T-helper 1 cell (primary cell): ENCODE results near the gene PAPSS2.
"Not testable (repeated sequence)": the region's sequence is repeated elsewhere in the genome, so short reads cannot be mapped to it uniquely, and the experiment has no call there.

Source experiments
- DNase-seq, 5 donors: peaks; one replicate each; pipeline ENCODE4 v3.0.0-alpha.2; 2012 to 2020

The PAPSS2 gene

DNA sequence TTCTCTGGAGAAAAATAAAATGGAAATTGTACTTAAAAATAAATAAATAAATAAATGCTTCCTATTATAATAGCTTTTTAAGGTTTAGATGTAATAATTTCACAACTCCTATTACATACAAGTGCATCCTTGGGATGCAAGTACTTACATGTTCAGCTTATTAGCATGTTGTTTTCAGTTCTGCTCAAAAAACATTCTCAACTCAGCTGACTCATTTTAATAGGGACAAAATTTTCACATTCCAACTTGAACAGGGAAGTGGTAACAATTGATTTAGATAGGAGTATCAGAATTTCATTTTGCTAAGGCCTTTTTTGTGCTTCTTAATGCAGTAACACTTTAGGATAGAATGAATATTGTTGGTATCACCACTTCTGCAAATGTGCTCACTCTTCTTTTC, 16.7 kb upstream of the PAPSS2 start:
- no peak for DNase-seq

DNA sequence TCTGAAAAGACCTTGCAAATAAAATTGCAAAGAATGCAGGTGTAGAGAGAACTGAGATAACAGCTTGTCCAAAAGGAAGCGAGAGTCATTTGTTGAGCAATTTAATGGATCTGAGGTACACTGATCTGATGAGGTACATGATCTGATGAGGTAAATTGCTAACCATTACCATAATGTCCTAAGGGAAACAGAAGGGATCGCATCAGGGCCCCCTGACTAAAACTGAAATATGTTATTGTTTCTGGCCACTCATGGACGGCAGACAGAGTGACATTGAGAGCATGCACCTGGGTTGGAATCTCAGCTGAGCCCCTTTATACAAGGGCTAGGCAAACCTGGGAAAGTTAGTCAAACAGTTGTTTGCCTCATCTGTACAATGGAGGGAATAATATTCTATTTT, 15.8 kb upstream of the PAPSS2 start:
- no peak for DNase-seq

DNA sequence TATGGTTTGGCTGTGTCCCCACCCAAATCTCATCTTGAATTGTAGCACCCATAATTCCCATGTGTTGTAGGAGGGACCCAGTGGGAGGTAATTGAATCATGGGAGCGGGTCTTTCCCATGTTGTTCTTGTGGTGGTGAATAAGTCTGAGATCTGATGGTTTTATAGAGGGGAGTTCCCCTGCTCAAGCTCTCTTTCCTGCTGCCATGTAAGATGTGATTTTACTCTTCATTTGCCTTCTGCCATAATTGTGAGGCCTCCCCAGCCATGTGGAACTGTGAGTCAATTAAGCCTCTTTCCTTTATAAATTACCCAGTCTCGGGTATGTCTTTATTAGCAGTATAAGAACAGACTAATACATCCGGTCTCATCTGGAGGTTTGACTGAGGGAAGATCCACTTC, 15.2 kb upstream of the PAPSS2 start:
- not testable (repeated sequence) for DNase-seq

DNA sequence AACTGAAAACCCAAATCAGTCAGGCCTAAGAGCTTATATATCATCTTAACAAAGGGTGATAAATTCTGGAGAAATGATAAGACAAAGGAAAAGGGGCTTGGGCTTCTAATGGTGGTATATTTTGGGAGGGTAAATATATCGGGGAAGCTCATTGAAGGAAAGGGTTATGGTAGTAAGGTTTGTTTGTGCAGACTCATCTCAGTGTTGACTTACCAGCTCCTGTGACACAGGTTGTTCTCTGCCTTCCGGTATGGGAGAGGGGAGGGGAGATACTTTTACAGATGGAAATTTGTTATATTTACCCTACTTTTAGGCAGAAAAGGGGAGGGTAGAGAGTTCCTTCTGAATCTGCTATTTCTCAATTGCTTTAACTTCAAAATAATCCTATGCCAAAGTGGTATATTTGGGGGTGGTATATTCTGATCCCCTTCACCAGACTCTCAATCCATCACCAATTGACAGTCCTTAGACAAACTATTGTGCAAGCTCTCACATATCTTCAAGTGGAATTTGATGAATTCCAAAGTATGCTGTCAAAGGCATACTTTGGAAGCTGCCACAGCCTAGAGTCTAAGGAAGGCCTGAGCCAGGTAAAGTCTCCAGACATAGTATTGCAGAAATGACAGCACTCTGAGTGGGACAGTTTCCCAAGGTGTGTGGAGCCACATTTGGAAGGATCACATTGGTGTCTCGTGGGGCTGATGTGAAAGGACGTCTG, 13.3 kb upstream of the PAPSS2 start:
- no peak for DNase-seq

DNA sequence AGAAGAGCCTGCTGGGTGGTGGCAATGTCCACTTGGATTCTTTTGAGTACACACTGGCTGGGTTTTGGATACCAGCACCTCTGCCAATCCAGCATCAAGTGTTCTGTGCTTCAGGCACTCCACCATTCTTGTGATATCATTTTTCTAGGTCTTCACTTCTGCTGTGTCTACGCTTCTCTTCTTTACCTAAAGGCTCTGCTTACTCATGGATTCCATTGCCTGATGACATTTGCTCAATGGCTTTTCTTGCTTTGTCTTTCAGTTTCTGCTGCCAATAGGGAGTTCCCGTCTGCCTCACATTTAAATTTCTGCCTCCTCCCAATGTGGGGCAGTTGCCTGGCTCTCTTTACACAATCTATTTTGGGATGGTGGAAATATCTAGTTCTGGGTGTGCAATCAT, 12.7 kb upstream of the PAPSS2 start:
- no peak for DNase-seq

DNA sequence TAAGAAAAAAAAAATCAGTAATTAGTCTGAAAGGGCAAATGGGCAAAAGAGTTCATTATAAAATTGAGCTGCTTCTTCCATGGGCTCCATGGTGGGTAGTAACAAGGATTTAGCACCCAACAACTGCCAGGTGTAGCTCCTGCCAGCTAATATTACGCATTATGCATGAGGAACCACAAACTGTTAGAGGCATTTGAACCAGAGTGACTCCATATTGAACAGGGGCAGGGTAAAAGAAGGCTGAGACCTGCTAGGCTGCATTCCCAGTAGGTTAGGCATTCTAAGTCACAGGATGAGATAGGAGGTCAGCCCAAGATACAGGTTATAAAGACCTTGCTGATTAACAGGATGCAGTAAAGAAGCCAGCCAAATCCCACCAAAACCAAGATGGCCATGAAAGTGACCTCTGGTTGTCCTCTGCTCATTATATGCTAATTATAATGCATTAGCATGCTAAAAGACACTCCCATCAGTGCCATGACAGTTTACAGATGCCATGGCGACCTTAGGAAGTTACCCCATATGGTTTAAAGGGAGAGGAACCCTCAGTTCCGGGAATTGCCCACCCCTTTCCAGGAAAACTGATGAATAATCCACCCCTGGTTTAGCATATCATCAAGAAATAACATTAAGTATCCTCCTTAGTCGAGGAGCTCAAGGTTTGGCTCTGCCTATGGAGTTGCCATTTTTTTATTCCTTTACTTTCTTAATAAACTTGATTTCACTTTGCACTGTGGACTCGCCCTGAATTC, 8.7 kb upstream of the PAPSS2 start:
- no peak for DNase-seq

DNA sequence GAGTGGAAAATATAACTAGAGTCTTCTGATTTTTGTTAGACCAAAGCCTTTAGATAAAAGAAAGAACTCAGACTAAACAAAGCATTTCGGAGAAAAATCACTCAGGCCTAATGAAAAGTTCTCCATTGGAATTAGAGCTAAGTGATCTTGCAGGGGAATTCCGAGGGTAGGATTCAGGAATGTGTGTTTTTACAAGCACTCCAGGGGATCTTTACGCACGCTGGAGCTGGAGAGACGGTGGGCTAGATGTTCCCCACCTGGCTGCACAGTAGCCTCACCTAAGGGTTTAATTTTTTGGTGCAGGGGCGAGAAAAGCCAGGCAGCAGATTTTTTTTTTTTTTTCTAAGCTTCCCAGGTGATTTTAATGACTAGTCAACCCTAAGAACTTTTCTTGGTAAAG, 7.9 kb upstream of the PAPSS2 start:
- no peak for DNase-seq

DNA sequence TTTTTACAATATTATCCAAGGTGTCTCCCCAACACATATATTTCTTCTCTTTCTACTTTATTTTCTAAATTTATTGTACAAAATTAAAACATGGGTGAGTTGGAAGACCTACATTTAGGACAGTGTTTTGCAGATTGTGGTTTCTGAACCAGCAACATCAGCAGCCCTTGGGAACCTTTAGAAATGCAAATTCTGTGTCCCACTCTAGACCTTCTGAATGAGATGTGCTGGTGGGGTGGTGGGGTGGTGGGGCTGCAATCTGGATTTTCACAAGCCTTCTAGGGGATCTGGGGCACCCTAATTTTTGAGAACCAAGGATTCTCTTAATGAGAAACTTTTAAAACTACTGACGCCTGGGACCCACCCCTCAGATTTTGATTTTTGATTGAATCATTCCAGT, 7.4 kb upstream of the PAPSS2 start:
- DNase-seq, result no peak

DNA sequence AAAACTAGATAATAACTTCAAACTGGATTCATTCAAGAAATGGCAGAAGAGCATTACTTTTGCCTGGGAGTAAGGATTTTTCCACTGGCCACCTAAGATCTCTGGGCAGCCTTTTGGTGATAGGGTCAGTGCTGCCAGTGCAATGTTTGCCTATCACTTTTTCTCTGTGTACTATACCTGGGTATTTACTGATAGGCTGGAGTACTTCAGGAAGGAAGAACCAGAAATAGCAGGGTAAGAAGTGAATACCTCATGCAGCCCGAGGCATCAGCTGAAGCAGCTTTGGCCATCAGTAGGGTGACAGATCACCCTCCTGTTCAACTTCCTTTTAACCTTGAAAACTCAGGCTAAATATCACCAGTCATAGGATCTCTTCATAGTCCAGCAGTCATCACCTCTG, 5.5 kb upstream of the PAPSS2 start:
- no peak for DNase-seq

DNA sequence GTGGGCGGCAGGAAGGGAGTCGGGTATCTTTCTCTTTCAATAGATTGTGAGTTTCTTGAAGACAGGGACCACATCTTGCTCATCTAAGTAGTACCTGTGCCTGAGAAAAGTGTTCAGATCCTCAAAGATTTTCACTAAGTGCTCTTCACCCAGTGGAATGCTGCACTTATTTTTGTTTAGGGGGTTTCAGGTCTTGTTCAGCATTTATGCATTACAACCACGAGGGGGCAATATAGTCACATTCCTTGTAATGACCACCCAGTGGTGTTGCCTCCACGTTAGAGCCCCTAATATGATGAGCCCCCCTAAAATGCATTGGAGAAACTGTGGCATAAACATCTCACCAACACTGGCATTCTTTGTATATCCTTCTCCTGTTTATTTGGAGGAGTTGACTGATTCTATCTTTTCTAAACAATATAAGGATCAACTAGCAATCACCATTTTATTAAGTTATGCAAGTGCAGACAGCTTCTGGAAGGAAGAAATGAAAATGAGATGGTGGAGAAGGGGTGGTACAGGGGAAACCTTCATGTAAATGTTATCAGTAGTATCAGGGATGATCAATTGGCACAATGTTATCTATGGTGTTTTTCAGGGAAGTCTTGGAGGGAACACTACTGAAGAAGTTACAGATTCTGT, 3.1 kb upstream of the PAPSS2 start:
- peak in 2 of 5 donors; percentile 7 to 27 for DNase-seq

DNA sequence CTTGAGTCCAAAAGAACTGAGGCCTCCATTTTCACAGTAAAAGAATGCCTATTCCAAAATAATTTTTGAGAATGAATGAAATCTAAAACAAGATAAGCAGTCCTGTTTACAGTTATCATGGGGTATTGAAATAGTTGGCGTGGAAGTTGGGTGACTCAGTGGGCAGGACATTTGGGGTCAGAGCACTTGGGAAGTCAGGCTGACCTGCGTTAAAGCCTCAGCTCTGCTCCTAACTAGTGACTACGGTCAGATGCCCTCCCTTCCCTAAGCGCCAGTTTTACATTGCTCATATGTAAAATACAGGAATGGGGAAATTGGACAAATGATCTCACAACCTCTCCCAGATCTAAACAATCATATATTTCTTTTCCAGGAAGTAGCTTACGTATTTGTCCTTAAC, 2.3 kb upstream of the PAPSS2 start:
- DNase-seq, result no peak

DNA sequence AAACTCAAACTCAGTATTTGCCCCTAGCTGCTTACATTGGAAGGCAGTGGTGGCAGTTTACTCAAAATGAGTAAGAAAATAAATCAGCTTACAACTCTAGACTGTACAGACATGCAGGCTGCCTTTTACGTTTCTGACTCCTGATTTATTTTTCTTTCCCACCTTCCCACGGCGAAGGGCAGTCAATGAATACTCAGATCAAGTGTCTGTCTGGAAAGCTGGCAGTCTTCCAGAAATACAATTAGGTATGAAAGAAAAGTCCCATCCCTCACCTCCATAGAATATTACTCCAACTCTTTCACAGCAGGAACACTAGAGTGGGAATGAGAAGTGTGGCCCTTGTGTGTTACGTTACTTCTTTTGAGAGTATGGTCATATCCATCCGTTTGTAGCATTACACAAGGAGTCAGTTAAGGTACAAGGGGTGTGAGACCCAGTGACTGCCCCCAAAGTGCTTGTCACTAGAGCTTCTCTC, 1.3 kb upstream of the PAPSS2 start:
- no peak for DNase-seq

DNA sequence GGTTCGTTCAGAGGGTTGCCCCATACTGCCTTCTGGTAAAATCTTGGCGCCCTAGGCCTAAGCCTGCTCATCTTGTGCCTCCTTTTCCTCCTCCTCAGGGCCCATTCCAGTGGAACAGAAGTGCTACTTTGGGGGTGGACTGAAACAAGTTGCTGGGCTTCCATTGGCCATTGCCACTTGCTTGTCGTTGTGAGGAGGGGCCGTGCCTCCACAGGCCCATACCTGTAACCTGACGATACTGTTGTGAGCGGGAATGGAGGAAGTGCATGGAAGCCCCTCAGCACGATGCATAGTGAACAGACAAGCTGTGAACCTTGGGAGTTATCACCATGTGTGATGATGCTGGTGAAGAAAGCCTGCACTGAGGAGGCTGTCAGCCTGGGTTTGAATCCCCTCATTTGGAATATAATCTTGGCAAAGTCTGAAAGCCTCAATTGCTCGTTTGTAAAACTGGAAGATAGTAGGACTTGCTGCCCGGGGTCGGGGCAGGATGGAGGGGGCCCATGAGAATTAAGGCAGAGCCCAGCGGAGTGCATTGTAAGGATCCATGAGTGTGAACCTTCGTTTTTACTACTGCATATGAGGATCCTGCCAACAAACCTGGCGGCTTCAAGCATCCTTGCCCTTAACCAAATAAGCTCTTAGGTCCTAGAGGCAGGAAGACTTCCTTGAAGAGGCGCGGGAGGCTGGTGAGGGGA, 671 bp upstream of the PAPSS2 start:
- no peak for DNase-seq

DNA sequence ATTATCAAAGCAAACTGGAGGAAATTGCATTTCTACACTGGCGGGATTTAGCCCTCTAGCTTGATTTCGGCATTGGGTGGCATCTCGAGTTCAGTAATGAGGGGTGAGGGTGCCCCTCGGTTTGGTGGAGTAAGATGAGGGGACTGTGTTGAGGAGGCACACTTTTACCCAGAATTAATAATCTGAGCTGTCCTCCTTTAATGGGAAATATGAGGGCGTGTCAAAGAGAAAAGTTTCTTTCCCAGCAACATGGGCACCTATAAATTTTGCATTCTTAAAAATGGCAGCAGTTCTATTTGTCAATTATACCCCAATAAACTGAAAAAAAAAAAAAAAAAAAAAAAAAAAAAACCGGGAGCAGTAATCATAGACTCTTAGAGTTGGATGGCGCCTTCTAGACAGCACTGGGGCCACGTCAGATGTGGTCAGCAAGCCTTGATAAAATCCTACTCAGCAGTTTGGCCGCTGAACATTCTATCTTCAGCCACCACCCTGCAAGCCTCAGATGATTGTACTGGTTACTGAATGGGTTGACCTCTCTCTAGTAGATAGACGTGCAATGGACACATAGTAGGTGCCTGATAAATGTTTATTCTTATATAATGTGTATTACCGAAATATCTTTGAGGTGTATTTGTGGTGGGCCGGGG, 931 bp downstream of the PAPSS2 start:
- DNase-seq, result no peak

DNA sequence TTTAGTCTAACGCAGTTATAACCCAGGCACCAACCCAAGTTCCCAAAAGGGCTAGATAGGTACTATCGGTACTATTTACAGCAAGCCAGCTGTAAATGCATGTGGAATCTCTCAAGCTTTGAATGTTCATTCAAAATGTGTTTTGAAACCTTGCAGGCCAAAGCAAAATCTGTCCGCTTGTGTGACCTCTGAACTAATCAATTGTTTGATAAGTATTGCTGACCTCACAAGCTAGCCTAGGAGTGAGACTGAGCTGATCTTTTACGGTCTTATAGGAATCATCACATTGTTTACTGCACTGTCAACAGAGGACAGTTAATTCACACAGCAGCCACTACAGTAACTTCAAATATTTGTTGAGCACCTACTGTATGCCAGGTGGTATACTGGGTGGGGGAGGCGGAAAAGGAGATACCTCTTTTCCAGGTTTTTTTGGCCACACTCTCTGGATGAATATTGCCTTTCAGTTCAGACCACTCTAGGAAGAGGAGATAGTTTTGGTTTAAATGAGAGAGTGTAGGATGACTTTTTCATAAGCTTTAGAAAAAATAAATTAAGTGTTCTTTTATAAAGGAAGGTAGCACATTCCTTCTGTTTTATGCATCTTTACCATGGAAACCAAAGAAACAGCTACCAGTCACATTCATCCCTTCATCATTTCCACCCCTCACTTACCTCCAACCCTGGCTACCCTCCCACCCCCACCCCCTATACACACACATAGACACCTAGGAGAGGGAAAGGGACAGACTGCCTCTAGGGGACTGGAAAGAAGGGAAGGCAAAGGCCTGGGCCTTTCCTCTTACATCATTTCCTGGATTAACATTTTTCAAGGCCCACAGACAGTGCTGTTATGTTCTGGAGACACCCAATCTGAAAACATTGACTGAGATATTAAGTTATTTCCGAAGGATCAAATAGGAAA, 2.4 kb downstream of the PAPSS2 start:
- DNase-seq, result no peak

DNA sequence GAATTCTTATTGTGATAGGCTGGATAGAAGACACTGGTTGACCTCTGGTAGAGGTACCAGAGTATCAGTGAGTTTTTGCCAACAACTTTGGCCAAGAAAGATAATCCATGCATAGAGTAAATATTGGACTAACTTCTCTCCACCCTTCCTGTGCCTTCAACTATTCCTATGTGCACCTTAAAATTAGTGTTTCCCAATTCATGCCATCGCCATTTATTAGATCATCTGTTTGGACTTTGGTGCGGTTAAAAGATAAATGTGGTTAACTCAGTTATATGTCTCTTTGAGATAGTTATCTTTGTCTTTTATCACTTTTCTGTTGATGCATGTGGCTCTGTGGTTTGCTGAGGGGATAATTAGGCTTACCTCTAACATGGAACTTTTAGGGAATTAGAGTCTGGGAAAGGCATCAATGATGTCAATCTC, 4.6 kb downstream of the PAPSS2 start:
- no peak for DNase-seq

DNA sequence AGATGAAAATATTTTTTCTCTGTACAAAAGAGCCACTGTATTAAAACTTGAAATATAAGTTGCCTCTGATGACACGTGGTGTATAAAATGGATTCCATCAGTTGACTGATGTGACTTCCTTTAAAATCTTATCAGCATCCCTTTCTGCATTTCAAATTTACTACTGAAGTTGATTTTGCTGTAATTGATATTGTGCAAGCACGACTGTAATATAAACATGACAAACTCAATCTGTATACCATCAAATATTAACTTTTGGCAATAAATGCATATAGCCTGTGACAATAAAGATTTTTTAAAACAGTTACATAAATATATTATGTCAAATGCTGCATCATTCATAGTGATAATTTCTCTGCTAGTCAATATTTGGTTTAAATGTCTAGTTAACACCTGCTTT, 7.8 kb downstream of the PAPSS2 start:
- no peak for DNase-seq

DNA sequence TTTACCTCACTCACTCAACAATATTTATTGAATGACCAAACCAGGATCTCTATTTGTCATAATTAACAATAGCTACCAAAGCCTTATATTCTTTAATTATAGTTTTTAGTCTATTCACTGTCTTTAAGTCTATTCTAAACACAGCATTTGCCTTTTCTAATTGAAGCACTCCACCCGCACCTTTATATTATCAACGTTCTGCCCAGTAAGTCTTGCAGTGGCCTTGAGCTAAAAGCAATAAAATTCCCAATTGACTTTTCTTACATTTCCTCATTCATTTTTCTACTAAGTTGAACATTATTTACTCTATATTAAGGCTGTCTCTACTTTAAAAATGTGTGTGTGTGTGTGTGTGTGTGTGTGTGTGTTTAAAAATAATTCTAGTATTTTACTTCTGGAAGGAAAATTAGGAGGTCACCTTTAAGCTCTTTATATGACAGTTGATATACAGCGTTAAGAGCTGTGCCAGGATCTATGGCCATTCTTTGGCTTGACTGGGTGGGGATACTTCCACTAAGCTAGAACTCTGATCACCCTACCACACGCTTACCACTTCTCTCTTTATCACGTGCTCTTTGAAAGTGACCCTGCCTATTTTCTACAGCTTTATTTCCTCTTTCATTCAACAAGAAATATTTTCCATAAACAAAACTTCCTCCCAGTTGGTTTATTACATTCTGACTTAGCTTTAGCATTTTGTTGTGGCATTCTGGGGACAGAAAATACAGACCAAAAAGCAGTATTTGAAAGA, 8.8 kb downstream of the PAPSS2 start:
- DNase-seq, result no peak

DNA sequence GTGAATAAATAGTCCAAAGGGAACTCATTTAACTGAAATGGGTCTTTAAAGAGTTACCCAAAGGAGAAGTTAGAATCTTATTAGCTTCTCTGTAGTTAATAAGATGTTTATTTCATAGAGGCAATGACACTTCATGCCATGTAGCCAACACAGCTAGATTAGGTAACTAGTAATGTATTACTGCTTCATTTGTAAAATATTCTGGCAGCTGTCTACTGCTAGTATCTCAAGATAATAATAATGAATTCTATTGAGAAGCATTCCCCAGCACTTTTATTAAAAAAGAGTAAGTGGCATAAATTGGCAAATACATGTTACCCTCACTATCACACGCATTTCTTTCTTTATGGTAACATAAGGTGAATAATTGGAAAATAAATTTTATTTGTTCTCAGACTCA, 10.1 kb downstream of the PAPSS2 start:
- no peak for DNase-seq

DNA sequence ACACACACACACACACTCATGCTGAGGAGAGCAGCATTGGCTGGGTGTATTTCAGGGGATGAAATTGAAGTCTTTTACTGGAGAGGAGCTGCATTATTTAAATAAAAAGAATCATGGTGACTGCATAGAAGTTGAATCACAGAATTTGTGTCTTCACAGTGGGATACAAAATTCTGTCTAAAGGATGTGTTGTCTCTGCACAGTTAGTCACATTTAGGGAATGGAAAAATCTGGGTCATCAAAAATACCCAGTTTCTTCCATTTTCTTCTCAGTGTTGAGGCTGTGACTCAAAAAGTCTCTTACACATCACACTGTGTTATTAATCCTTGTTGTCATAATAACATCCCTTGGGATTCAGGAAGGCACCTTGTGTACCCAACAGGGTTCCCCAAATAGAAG, 10.9 kb downstream of the PAPSS2 start:
- no peak for DNase-seq
